COLO668 (cell line): ENCODE data around the gene AOPEP.
A peak's percentile ranks its signal among the peaks of the same experiment; 100 is the strongest.

Experiments used
- DNase-seq: peaks from one replicate; lab custom pipeline; 2025; ENCODE audit not compliant: unreplicated experiment; lab: John Stamatoyannopoulos, UW

AOPEP gene

GRCh38 chr9:94889628-94890027, 163.1 kb downstream of the AOPEP start:
- no peak for DNase-seq

DNA sequence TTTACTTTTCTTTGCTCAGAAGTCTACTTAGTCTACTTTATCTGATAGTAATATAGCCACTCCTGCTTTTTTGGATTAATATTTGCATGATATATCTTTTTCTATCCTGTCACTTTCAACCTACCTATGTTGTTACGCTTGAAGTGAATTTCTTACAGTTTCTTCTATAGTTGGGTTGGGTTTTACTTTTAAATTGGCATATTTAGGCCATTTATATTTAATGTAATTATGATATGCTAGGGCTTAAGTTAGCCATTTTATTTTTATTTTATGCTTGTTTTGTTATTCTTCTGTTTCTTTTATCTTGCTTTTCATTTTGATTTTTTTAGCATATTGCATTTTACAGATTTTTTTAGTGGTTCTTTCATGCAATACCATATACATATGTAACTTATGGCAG, 164.7 kb downstream of the AOPEP start:
- DNase-seq, result no peak

GRCh38 chr9:94892675-94893074, 166.2 kb downstream of the AOPEP start:
- no peak for DNase-seq

- no peak for DNase-seq
Measured at GRCh38 chr9:94894094-94894699, 167.7 kb downstream of the AOPEP start.

DNA sequence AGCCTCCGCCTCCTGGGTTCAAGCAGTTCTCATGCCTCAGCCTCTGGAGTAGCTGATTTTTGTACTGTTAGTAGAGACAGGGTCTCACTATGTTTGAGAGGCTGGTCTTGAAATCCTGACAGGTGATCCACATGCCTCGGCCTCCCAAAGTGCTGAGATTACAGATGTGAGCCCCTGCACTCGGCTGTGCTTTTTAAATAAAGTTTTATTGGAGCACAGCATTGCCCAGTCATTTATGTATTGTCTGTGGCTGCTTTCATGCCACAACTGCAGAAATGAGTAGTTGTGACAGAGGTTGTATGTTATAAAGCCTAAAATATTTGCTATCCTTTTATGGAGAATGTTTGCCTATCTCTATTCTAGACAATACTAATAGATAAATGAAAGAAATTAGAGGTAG, 169.2 kb downstream of the AOPEP start:
- no peak for DNase-seq

- no peak for DNase-seq
Measured at GRCh38 chr9:94896512-94896911, 170.0 kb downstream of the AOPEP start.

DNA sequence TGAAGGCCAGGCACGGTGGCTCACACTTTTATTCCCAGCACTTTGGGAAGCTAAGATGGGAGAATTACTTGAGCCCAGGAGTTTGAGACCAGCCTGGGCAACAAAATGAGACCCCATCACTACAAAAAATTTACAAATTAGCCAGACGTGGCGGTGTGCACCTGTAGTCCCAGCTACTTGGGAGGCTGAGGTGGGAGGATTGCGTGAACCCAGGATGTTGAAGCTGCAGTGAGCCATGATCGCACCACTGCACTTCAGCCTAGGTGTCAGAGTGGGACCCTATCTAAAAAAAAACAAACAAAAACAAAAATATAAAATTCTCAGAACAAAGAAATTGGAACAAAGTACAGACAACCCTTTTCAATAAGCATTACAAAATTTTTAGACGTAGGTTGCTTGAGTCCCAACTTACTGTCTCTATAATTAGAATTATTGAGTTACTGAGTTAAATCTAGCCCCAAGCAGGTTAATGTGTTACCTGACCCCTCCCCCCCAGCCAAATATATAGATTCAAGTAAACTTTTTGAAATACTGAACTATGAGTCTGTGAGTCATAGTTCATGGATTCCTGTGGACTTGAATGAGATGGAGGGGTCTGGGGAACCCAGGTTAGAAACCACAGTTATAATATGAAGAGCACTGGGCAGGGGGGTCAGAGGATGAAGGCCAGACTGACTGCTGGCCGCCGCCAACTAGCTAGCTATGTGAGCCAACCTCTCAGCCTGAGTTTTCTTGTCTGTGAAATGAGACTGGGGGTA, 173.1 kb downstream of the AOPEP start:
- DNase-seq, result no peak

- DNase-seq, result no peak
Measured at GRCh38 chr9:94900222-94901018, 173.9 kb downstream of the AOPEP start.

GRCh38 chr9:94901019-94901363, 174.5 kb downstream of the AOPEP start:
- no peak for DNase-seq

GRCh38 chr9:94903961-94904421, 177.5 kb downstream of the AOPEP start:
- no peak for DNase-seq

DNA sequence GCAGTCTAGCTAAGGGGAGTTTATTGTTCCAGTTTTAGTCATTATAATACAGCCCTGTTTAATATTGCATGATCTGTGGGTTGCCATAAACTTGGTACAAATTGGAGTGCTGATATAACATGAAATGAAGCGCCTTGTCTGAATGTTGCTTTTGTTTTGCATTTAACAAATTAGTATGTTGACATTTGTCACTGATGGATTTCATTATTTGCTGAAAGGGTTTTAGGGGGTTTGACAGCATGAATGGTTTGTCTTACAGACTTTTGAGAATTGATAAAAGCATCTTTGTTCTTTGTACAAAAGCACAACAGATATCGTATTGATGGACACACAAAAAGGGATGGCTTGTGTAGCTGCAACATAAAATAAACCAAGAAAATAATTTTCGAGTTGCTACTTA, 178.3 kb downstream of the AOPEP start:
- no peak for DNase-seq

GRCh38 chr9:94905606-94906005, 179.1 kb downstream of the AOPEP start:
- DNase-seq, result no peak

DNA sequence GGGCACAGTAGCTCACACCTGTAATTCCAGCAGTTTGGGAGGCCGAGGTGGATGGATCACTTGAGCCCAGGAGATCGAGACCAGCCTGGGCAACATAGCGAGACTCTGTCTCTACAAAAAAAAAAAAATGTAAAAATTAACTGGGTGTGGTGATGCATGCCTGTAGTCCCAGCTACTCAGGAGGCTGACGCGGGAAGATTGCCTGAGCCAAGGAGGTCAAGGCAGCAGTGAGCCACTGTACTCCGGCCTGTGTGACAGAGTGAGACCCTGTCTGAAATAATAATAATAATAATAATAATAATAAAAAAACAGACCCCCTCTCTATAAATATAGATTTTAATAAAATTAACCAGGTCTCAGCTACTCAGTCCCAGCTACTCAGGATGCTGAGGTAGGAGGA, 179.7 kb downstream of the AOPEP start:
- no peak for DNase-seq

- DNase-seq, result no peak
Measured at GRCh38 chr9:94906713-94907112, 180.2 kb downstream of the AOPEP start.

GRCh38 chr9:94907264-94907936, 180.9 kb downstream of the AOPEP start:
- no peak for DNase-seq

GRCh38 chr9:94908011-94908563, 181.6 kb downstream of the AOPEP start:
- no peak for DNase-seq

- peak; percentile 68 for DNase-seq
Measured at GRCh38 chr9:94908583-94909249, 182.2 kb downstream of the AOPEP start.

- no peak for DNase-seq
Measured at GRCh38 chr9:94909250-94909894, 182.9 kb downstream of the AOPEP start.

DNA sequence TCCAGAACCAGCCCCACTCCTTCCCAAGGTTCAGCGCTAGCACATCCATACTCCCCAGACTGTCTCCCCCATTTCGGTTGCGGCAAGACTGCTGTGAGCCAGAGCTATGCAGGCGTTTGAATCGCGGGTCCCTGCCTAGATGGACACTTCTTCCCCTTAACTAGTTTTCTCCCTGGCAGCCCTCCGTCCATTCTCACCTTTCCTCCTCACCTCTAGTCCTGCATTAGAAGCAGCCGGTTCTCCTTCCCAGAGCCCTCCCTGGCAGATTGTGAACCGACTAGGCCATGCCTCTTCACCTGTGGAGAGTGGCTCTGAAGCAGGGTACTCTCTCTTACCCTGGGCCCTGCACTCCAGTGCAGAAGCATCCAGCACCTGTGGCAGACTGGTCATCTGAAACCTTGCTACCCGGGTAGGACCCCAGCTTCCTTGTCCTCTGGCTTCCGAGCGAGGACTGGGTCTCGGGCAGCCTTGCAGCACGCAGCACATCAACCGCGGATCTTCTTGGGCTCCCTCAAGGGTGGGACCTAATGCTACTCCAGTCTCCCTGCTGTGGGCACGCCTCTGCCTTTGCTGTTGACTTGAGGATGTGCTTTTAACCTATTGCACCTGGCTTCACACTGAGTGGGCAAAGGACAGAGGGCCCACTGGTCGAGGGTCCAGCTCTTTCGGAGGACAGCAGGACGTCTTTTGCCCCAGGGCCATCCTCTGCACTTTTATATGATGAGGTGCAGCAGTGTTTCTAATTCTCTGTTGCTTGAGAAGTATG, 183.6 kb downstream of the AOPEP start:
- DNase-seq, result no peak
